Pancreas (tissue), 10 donors: ENCODE data around the gene NKAIN1. TPM values are rescaled to one million over a fixed set of nuclear protein-coding genes. Genes with fewer than 3 reads are reported as not detected.

Source experiments
- ATAC-seq, 4 donors: fragments of 200-7000 bp; cut with Tn5 transposase; one replicate each; pipeline versions ENCODE4 v1.8.0 to v1.9.1; 2020; ENCODE audit warnings: mild to moderate bottlenecking in 4 of 4, moderate library complexity in 4 of 4
- DNase-seq, 6 donors: peaks; one replicate each; pipeline ENCODE4 v3.0.0-alpha.2; 2020
- FAIRE-seq: peaks from 2 replicates; lab custom pipeline; 2012; peaks lifted over from hg19 to GRCh38; lab: Jason Lieb, UNC
- H3K27ac ChIP-seq, 4 donors: fragments of 200-600 bp; sonication (generic); 1 replicate in 3 of 4; 2 replicates in 1 of 4; pipeline versions ENCODE4 v1.5.0 to v1.8.0; 2020
- H3K27me3 ChIP-seq, 4 donors: fragments of 200-600 bp; one replicate each; pipeline ENCODE4 v1.8.0; 2021
- H3K36me3 ChIP-seq, 3 donors: fragments of 200-600 bp; sonication (generic) in 1 of 3; one replicate each; pipeline versions ENCODE4 v1.5.0 to v1.8.0; 2020 to 2021
- H3K4me1 ChIP-seq, 3 donors: fragments of 200-600 bp; one replicate each; pipeline ENCODE4 v1.8.0; 2021
- H3K4me3 ChIP-seq, 4 donors: fragments of 200-600 bp; sonication (generic) in 2 of 4; one replicate each; pipeline versions ENCODE4 v1.5.0 to v1.8.0; 2020 to 2021
- H3K9me3 ChIP-seq, 4 donors: fragments of 200-600 bp; one replicate each; pipeline ENCODE4 v1.8.0; 2021
- WGBS, 2 donors: extraction: QIAGEN DNeasy Blood & Tissue Kit; methylation state at CpG; one replicate each; pipeline ENCODE4 v1.1.7; 2013; 5-methylcytosine and 5-hydroxymethylcytosine counted together
- intact Hi-C, 3 donors: fragments of 100-400 bp; cut with DNase I; formaldehyde crosslinking; loops; one replicate each; pipeline versions ENCODE4 v1.11.1 to v1.14.2; 2022
- polyA plus RNA-seq, 2 donors: library from polyadenylated mRNA; stranded (reverse); fragments of 200-250 nt; gene quantifications; one replicate each; pipeline ENCODE4 v1.2.3, GENCODE V29; 2013
- total RNA-seq, 6 donors: library from RNA; stranded (reverse); fragmentation: NEBNext Ultra II Directional in 4 of 6; extraction: Animal tissue kit (Norgen Biotek cat#: 25700) in 4 of 6; gene quantifications; one replicate each; pipeline versions ENCODE4 v1.2.1 to v1.2.4, GENCODE V29; 2021 to 2023
- TF ChIP-seq, protein P1 (sequence below), 4 donors: fragments of 200-600 bp; sonication (generic) in 3 of 4; IDR thresholded peaks; one replicate each; pipeline versions ENCODE4 v1.5.0 to v1.8.0; 2021; ENCODE audit warnings: antibody characterized with exemption in 4 of 4
- donor health status: healthy with polysubstance abuse.
- donor health status: DM: no; HTN: no; CAD: no; lungs with moderate emphysema.
- donor health status: DM: no; HTN: no; CAD: no.
- donor health status: control.
- donor health status: control.
- donor health status: Bipolar disorder and iron deficiency.
- donor health status: DM: yes; HTN: yes; CAD: no.
- donor health status: DM: no; HTN: no; CAD: no.
- donor health status: DM: no; HTN: no; CAD: no.
- donor health status: DM: yes; HTN: yes; CAD: no.

NKAIN1 gene
- total and polyA plus RNA-seq, 8 donors, result 0.12 to 0.73 (median 0.21) TPM; not detected in 2

- FAIRE-seq (no peak), DNase-seq (no peak), ATAC-seq (no peak)
- Histone ChIP-seq H3K4me1 (no peaks in the 10 kb centered on the region), H3K4me3 (no peak overlapping the region), H3K27ac (no peak overlapping the region), H3K27me3 (no peaks in the 10 kb centered on the region), H3K9me3 (no peaks in the 10 kb centered on the region), H3K36me3 (no peaks in the 10 kb centered on the region)
- intact Hi-C loops, result loop anchor here in 2 of 3 donors (5.0 to 10.0 kb wide), 4 partner anchors 145 to 357 kb away; partner anchors contain the start of gene SERINC2 (in 2 of the 2)
- 80 to 81% methylated on average over 4 of the region's 4 CpGs for WGBS, 2 donors
- TF ChIP-seq, protein P1, sequence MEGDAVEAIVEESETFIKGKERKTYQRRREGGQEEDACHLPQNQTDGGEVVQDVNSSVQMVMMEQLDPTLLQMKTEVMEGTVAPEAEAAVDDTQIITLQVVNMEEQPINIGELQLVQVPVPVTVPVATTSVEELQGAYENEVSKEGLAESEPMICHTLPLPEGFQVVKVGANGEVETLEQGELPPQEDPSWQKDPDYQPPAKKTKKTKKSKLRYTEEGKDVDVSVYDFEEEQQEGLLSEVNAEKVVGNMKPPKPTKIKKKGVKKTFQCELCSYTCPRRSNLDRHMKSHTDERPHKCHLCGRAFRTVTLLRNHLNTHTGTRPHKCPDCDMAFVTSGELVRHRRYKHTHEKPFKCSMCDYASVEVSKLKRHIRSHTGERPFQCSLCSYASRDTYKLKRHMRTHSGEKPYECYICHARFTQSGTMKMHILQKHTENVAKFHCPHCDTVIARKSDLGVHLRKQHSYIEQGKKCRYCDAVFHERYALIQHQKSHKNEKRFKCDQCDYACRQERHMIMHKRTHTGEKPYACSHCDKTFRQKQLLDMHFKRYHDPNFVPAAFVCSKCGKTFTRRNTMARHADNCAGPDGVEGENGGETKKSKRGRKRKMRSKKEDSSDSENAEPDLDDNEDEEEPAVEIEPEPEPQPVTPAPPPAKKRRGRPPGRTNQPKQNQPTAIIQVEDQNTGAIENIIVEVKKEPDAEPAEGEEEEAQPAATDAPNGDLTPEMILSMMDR (IDR thresholded peaks at IDR 0.05), result no peak
Observed at GRCh38 chr1:31189696-31190674, 49.7 kb downstream of the NKAIN1 start.

GRCh38 chr1:31183927-31184554, 55.6 kb downstream of the NKAIN1 start:
- no peak overlapping the region for H3K4me3 ChIP-seq
- intact Hi-C loops, result loop anchor here in 2 of 3 donors (10.0 kb wide), 2 partner anchors 231 to 361 kb away; partner anchors contain the start of gene SERINC2 (in 2 of the 2)
- 37 to 42% methylated on average over 6 of the region's 6 CpGs for WGBS, 2 donors
- ATAC-seq, result peak in 2 of 4 donors; percentile 28 to 36
- no peaks in the 10 kb centered on the region for H3K36me3 ChIP-seq
- H3K27me3 ChIP-seq, result peaks cover 0 to 6% (median 0%) of the 10 kb centered on the region in 4 donors
- peak in 2 of 6 donors; percentile 20 to 51 for DNase-seq
- TF ChIP-seq, protein P1 (IDR thresholded peaks at IDR 0.05), result peak; percentile 41 to 72 (median 61)
- no peak for FAIRE-seq
- H3K4me1 ChIP-seq, result peaks cover 0 to 9% (median 7%) of the 10 kb centered on the region in 3 donors
- no peaks in the 10 kb centered on the region for H3K9me3 ChIP-seq
- no peak overlapping the region for H3K27ac ChIP-seq

DNA sequence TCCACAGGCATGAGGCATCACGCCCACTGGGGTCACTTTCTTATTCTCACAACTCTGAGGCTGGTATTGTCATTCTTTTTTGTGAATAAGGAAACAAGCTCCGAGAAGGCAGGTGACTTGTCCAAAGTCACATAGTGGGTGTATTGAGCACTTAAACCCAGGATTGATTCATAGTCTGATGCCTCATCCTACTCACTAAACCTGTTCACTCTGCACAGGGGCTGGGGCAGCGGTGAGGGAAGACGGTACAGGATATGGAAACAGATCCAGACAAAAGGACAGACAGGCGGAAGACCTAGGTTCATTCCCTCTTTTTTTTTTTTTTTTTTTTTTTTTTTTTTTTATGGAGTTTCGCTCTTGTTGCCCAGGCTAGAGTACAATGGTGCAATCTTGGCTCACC, 56.6 kb downstream of the NKAIN1 start:
- H3K36me3 ChIP-seq, result no peaks in the 10 kb centered on the region
- H3K9me3 ChIP-seq, result no peaks in the 10 kb centered on the region
- peaks cover 0 to 6% (median 0%) of the 10 kb centered on the region in 4 donors for H3K27me3 ChIP-seq
- TF ChIP-seq, protein P1 (IDR thresholded peaks at IDR 0.05), result no peak
- 60 to 73% methylated on average over 6 of the region's 6 CpGs for WGBS, 2 donors
- FAIRE-seq (no peak), ATAC-seq (no peak), DNase-seq (no peak)
- no peak overlapping the region for H3K27ac ChIP-seq
- intact Hi-C loops, result loop anchor here in 2 of 3 donors (10.0 kb wide), 2 partner anchors 232 to 362 kb away; partner anchors contain the start of gene SERINC2 (in 2 of the 2)
- peaks cover 0 to 9% (median 7%) of the 10 kb centered on the region in 3 donors for H3K4me1 ChIP-seq
- no peak overlapping the region for H3K4me3 ChIP-seq

DNA sequence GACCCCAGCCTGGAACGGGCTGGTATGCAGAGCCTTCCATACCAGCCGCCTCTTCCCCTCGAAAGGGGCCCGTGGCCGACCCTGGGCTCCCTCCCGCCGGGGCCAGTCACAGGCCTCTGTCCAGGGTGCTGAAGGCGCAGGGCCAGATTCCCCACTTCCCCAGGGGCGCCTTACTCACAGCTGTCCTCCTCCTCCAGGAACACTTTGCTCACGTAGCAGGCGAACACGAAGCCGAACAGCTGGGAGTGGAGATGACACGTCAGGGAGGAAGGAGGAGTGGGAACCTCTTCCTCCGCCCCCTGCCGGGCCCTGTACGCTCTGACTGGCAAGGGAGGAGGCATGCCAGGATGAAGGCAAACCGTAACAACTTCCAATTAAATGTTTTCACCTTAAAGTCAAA, 57.3 kb downstream of the NKAIN1 start:
- intact Hi-C loops, result loop anchor here in 2 of 3 donors (10.0 kb wide), 2 partner anchors 232 to 362 kb away; partner anchors contain the start of gene SERINC2 (in 2 of the 2)
- 1% methylated on average over 14 to 18 of the region's 18 CpGs for WGBS, 2 donors
- peaks cover 0 to 6% (median 0%) of the 10 kb centered on the region in 4 donors for H3K27me3 ChIP-seq
- H3K9me3 ChIP-seq, result no peaks in the 10 kb centered on the region
- H3K36me3 ChIP-seq, result no peaks in the 10 kb centered on the region
- FAIRE-seq (no peak), DNase-seq (peak; percentile 57 to 89 (median 74)), ATAC-seq (peak; percentile 86 to 91 (median 89))
- TF ChIP-seq, protein P1 (IDR thresholded peaks at IDR 0.05), result no peak
- H3K27ac ChIP-seq, result no peak overlapping the region
- H3K4me1 ChIP-seq, result peaks cover 0 to 9% (median 7%) of the 10 kb centered on the region in 3 donors
- H3K4me3 ChIP-seq, result peak overlapping the region in 3 of 4 donors; percentile 8 to 39 (median 12)
